Left lung (tissue), 10 donors: ENCODE data around the gene RCOR2. TPM values are rescaled to one million over a fixed set of nuclear protein-coding genes. Genes with fewer than 3 reads are reported as not detected.

ENCODE experiments used
- ATAC-seq: fragments of 200-7000 bp; cut with Tn5 transposase; one replicate; pipeline ENCODE4 v1.9.1; 2020; ENCODE audit warnings: moderate library complexity
- DNase-seq, 4 donors: peaks; one replicate each; pipeline ENCODE4 v3.0.0-alpha.2; 2013 to 2020
- H3K27ac ChIP-seq, 2 donors: fragments of 200-600 bp; sonication (generic) in 1 of 2; one replicate each; pipeline versions ENCODE4 v1.5.0 to v1.8.0; 2020 to 2021
- H3K27me3 ChIP-seq, 2 donors: fragments of 200-600 bp; sonication (generic) in 1 of 2; one replicate each; pipeline versions ENCODE4 v1.5.0 to v1.8.0; 2020 to 2021
- H3K36me3 ChIP-seq, 2 donors: fragments of 200-600 bp; sonication (generic) in 1 of 2; one replicate each; pipeline versions ENCODE4 v1.5.0 to v1.8.0; 2020 to 2021
- H3K4me1 ChIP-seq, 2 donors: fragments of 200-600 bp; one replicate each; pipeline ENCODE4 v1.8.0; 2021
- H3K4me3 ChIP-seq, 2 donors: fragments of 200-600 bp; sonication (generic) in 1 of 2; one replicate each; pipeline versions ENCODE4 v1.5.0 to v1.8.0; 2020 to 2021; ENCODE audit warnings: mild to moderate bottlenecking in 1 of 2
- H3K9me3 ChIP-seq, 2 donors: fragments of 200-600 bp; sonication (generic) in 1 of 2; one replicate each; pipeline versions ENCODE4 v1.5.0 to v1.8.0; 2020 to 2021
- intact Hi-C, 2 donors: fragments of 100-400 bp; cut with DNase I; formaldehyde crosslinking; loops; one replicate each; pipeline versions ENCODE4 v1.11.2 to v1.14.2; 2022
- polyA plus RNA-seq, 6 donors: library from polyadenylated mRNA; unstranded; fragments of 120-200 nt; gene quantifications; one replicate each; pipeline ENCODE4 v1.2.1, GENCODE V29; 2013; ENCODE audit not compliant: insufficient read length in 6 of 6
- total RNA-seq, 2 donors: library from RNA; stranded (reverse); fragmentation: NEBNext Ultra II Directional; extraction: Animal tissue kit (Norgen Biotek cat#: 25700); gene quantifications; one replicate each; pipeline ENCODE4 v1.2.1, GENCODE V29; 2021
- TF ChIP-seq, protein P1 (sequence below), 2 donors: fragments of 200-600 bp; sonication (generic) in 1 of 2; IDR thresholded peaks; one replicate each; pipeline versions ENCODE4 v1.5.0 to v1.8.0; 2021; ENCODE audit warnings: antibody characterized with exemption in 2 of 2
- donor health status: DM: no; HTN: yes; CAD: no.
- donor health status: DM: no; HTN: no; CAD: no.

RCOR2 gene
- total and polyA plus RNA-seq, 8 donors, result 0.45 to 17.4 (median 12.4) TPM

DNA sequence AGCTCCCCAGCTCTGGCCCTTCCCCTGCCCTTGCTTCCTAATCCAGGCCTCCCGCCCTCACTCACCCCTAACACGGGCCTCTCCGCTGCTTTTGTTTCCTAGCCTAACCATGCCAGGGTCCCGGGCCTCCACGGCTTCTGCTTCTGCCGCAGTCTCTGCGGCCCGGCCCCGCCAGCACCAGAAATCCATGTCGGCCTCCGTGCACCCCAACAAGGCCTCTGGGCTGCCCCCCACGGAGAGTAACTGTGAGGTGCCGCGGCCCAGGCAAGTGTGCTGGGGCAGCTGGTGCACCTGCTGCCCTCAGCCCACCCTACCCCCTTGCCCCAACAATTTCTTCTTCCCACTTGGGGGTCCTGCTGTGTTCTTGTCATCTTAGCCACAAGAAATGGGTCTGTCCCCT lies 13.1 kb downstream of the RCOR2 start:
- Histone ChIP-seq H3K4me1 (peaks cover 0 to 3% of the 10 kb centered on the region in 2 donors), H3K36me3 (peaks cover 0 to 96% of the 10 kb centered on the region in 2 donors), H3K4me3 (no peak overlapping the region), H3K27me3 (no peaks in the 10 kb centered on the region), H3K27ac (no peak overlapping the region), H3K9me3 (no peaks in the 10 kb centered on the region)
- intact Hi-C loops, result no loop called here
- TF ChIP-seq, protein P1, sequence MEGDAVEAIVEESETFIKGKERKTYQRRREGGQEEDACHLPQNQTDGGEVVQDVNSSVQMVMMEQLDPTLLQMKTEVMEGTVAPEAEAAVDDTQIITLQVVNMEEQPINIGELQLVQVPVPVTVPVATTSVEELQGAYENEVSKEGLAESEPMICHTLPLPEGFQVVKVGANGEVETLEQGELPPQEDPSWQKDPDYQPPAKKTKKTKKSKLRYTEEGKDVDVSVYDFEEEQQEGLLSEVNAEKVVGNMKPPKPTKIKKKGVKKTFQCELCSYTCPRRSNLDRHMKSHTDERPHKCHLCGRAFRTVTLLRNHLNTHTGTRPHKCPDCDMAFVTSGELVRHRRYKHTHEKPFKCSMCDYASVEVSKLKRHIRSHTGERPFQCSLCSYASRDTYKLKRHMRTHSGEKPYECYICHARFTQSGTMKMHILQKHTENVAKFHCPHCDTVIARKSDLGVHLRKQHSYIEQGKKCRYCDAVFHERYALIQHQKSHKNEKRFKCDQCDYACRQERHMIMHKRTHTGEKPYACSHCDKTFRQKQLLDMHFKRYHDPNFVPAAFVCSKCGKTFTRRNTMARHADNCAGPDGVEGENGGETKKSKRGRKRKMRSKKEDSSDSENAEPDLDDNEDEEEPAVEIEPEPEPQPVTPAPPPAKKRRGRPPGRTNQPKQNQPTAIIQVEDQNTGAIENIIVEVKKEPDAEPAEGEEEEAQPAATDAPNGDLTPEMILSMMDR (IDR thresholded peaks at IDR 0.05), result no peak
- ATAC-seq, result no peak
- no peak for DNase-seq

DNA sequence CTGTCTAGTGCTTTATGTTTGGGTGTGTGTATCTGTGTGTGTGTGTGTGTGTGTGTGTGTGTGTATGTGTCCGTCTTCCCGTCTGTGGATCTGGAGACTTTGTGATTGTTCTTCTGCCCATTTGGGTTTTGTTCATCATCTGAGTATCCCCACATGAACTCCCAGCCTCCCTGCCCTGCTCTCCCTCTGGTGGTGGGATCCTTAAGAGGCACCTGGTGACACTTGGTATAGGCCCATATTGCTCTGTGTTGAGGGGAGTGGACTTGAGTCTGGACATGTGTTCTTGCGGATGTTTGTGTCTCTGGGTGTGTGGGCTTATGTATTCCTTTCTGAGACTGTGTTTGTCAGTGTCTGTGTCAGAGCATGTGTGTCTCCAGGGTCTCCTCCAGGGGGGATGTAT lies 15.3 kb downstream of the RCOR2 start:
- intact Hi-C loops, result no loop called here
- no peak for ATAC-seq
- TF ChIP-seq, protein P1 (IDR thresholded peaks at IDR 0.05), result no peak

DNA sequence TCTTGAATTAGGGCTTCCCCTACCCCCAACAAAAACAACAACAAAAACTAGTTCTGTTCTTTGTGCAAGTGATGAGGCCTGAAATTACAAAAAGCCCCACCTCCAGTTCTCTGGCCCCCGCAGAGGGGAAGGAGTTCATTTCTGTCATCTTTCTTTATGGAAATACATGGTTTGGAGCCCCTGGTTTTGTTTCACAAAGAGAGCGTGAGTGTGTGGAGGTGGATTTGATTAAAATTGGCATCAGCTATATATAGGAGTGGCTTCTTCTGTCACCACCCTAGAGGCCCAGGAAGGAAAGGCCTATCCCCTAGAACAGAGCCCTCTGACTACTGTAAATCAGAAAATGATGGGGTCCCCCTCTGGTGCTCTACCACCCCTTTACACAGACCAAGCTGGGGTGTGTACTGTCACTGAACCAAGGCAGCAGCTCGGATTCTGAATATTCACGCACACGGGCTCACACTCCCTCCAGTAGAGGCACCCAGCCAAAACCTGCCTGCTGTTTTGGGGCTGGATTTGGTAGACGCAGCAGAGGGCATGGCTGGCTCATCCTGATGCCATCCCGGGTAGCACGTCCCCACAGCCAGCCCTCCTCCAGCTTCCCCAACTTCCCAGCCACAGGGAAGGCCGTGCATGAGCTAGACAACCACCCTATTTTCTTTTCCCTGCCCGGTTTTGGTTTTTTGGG lies 19.4 kb downstream of the RCOR2 start:
- H3K36me3 ChIP-seq, result peaks cover 0 to 81% of the 10 kb centered on the region in 2 donors
- H3K27ac ChIP-seq, result no peak overlapping the region
- H3K27me3 ChIP-seq, result no peaks in the 10 kb centered on the region
- intact Hi-C loops, result no loop called here
- ATAC-seq (no peak), DNase-seq (no peak)
- TF ChIP-seq, protein P1 (IDR thresholded peaks at IDR 0.05), result no peak
- no peak overlapping the region for H3K4me3 ChIP-seq
- peaks cover 0 to 4% of the 10 kb centered on the region in 2 donors for H3K4me1 ChIP-seq
- no peaks in the 10 kb centered on the region for H3K9me3 ChIP-seq

More for the DNA sequence above, 15.3 kb downstream of the RCOR2 start:
- Histone ChIP-seq H3K36me3 (peaks cover 0 to 96% of the 10 kb centered on the region in 2 donors), H3K4me1 (no peaks in the 10 kb centered on the region), H3K27me3 (no peaks in the 10 kb centered on the region), H3K27ac (no peak overlapping the region), H3K4me3 (no peak overlapping the region), H3K9me3 (no peaks in the 10 kb centered on the region)
- DNase-seq, result no peak

DNA sequence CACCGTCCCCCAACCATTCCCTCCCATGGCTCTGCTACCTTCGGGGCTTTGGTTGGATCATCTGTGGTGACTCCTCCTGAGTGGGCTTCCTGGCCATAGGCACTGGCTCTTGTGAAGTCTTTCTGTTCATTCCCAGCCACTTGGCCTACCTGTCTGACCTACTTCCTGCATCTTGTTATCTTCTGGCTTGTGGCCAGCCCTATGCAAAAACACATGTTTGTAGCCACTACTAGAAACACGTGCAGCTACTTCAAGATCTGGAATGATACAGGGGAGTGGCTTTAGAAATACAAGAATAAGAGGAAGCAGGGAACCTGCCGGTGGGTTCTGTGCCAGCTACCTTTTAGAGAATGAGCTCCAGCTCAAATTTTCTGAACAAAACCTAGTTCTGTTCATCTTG lies 20.9 kb downstream of the RCOR2 start:
- Histone ChIP-seq H3K4me1 (peaks cover 0 to 19% of the 10 kb centered on the region in 2 donors), H3K9me3 (no peaks in the 10 kb centered on the region), H3K27me3 (no peaks in the 10 kb centered on the region), H3K4me3 (no peak overlapping the region), H3K27ac (no peak overlapping the region), H3K36me3 (peaks cover 0 to 72% of the 10 kb centered on the region in 2 donors)
- ATAC-seq (peak; percentile 69), DNase-seq (peak in 1 of 4 donors; percentile 72)
- intact Hi-C loops, result no loop called here
- TF ChIP-seq, protein P1 (IDR thresholded peaks at IDR 0.05), result no peak

DNA sequence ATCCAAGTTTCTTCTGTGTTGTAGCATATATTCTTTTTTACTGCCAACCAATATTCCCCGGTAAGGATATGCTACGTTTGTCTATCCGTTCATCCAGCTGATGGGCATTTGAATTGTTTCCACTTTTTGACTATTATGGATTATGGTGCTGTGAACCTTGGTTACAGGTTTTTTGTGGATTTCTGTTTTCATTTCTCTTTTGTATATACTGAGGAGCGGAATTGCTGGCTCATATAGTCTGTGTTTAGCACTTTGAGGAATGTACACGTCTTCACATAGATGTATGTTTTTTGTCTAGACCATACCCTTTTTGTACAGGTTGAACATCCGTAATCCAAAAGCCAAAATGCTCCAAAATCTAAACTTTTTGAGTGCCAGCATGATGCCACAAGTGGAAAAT lies 23.6 kb downstream of the RCOR2 start:
- intact Hi-C loops, result no loop called here

More for the DNA sequence above, 23.6 kb downstream of the RCOR2 start:
- no peaks in the 10 kb centered on the region for H3K9me3 ChIP-seq
- H3K4me1 ChIP-seq, result peaks cover 9 to 46% of the 10 kb centered on the region in 2 donors
- peaks cover 0 to 45% of the 10 kb centered on the region in 2 donors for H3K36me3 ChIP-seq
- no peak for DNase-seq
- TF ChIP-seq, protein P1 (IDR thresholded peaks at IDR 0.05), result no peak
- H3K4me3 ChIP-seq, result no peak overlapping the region
- no peak overlapping the region for H3K27ac ChIP-seq
- H3K27me3 ChIP-seq, result no peaks in the 10 kb centered on the region
- no peak for ATAC-seq
